ENCODE measurements around the gene GRPEL2.
"Not testable (repeated sequence)": the region's sequence is repeated elsewhere in the genome, so short reads cannot be mapped to it uniquely, and the experiment has no call there.

The GRPEL2 gene

DNA sequence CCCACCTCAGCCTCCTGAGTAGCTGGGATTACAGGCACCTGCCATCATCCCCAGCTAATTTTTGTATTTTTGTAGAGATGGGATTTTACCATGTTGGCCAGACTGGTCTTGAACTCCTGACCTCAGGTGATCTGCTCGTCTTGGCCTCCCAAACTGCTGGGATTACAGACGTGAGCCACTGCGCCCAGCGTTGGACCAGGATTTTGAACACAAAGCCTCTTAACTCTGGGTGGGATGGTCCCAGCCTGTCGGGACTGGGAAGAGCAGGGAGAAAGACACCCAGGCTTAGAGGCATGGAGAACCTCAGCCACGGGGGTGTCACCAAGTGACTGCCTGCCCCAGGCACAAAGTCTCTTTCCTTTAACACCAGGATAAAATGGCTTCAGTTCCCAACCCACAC, 45.8 kb downstream of the GRPEL2 start:
- H3K4me1 ChIP-seq (ENCODE audit: control insufficient read depth in 2 of 2, insufficient read depth in 2 of 2, low read length in 2 of 2); H3K4me3 ChIP-seq (ENCODE audit: low read length in 2 of 2); H3K9me3 ChIP-seq (ENCODE audit: control insufficient read depth in 2 of 2, low read length in 2 of 2); H3K9ac ChIP-seq (ENCODE audit: low read depth in 1 of 2, low read length in 2 of 2); H3K27me3 ChIP-seq (ENCODE audit: control insufficient read depth in 2 of 2, insufficient read depth in 2 of 2, low read length in 2 of 2); H3K36me3 ChIP-seq (ENCODE audit: control insufficient read depth in 2 of 2, insufficient read depth in 2 of 2, low read length in 2 of 2): not testable (repeated sequence)
- H3K27ac ChIP-seq (ENCODE audit: low read depth in 2 of 2, low read length in 2 of 2), result peak overlapping the region in 1 of 2 donors; percentile 7

DNA sequence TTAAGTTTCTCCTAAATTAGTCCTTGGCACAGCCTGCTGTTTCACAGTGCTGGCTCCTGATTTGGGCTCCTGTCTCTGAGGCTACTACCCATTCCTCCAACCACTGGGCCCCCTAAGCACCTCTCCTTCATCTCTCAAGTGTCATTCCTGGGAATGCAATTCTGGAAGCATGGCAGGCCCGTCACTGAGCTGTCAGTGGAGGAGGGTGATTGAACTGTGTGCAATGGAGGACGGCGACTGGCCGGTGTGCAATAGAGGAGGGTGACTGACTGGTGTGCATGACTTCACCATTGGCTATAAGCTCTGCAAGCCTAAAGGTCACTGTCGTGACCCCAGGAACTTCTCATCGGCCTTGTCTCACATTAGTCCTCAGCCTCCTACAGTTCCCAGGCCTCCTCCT, 46.2 kb downstream of the GRPEL2 start:
- H3K27ac ChIP-seq (ENCODE audit: low read depth in 2 of 2, low read length in 2 of 2), result peak overlapping the region in 1 of 2 donors; percentile 7
- H3K9ac ChIP-seq (ENCODE audit: low read depth in 1 of 2, low read length in 2 of 2), result no peak overlapping the region
- no peak overlapping the region for H3K4me3 ChIP-seq (ENCODE audit: low read length in 2 of 2)
- no peaks in the 10 kb centered on the region for H3K27me3 ChIP-seq (ENCODE audit: control insufficient read depth in 2 of 2, insufficient read depth in 2 of 2, low read length in 2 of 2)
- H3K9me3 ChIP-seq (ENCODE audit: control insufficient read depth in 2 of 2, low read length in 2 of 2), result no peaks in the 10 kb centered on the region
- peaks cover 2 to 3% of the 10 kb centered on the region in 2 donors for H3K4me1 ChIP-seq (ENCODE audit: control insufficient read depth in 2 of 2, insufficient read depth in 2 of 2, low read length in 2 of 2)
- H3K36me3 ChIP-seq (ENCODE audit: control insufficient read depth in 2 of 2, insufficient read depth in 2 of 2, low read length in 2 of 2), result no peaks in the 10 kb centered on the region

DNA sequence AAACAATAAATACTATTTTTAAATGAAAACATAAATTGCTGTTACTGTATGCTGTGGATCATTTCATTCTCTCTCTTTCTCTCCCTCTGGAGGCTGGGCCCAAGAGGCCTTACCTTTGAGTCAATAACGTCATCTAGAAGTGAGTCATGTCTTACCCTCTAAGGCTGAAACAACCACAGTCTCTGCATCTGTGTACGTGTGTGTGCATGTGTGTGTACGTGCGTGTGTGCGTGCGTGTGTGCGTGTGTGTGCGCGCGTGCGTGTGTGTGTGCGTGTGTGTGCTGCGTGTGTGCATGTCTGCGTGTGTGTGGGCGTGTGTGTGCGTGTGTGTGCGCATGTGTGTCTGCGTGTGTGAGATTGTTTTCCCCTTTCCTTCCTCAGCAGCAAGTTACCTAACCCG, 47.4 kb downstream of the GRPEL2 start:
- no peaks in the 10 kb centered on the region for H3K27me3 ChIP-seq (ENCODE audit: control insufficient read depth in 2 of 2, insufficient read depth in 2 of 2, low read length in 2 of 2)
- no peaks in the 10 kb centered on the region for H3K9me3 ChIP-seq (ENCODE audit: control insufficient read depth in 2 of 2, low read length in 2 of 2)
- peaks cover 2 to 3% of the 10 kb centered on the region in 2 donors for H3K4me1 ChIP-seq (ENCODE audit: control insufficient read depth in 2 of 2, insufficient read depth in 2 of 2, low read length in 2 of 2)
- no peaks in the 10 kb centered on the region for H3K36me3 ChIP-seq (ENCODE audit: control insufficient read depth in 2 of 2, insufficient read depth in 2 of 2, low read length in 2 of 2)
- no peak overlapping the region for H3K4me3 ChIP-seq (ENCODE audit: low read length in 2 of 2)
- H3K27ac ChIP-seq (ENCODE audit: low read depth in 2 of 2, low read length in 2 of 2), result no peak overlapping the region
- no peak overlapping the region for H3K9ac ChIP-seq (ENCODE audit: low read depth in 1 of 2, low read length in 2 of 2)

- not testable (repeated sequence) for H3K9ac ChIP-seq (ENCODE audit: low read depth in 1 of 2, low read length in 2 of 2); H3K4me3 ChIP-seq (ENCODE audit: low read length in 2 of 2); H3K9me3 ChIP-seq (ENCODE audit: control insufficient read depth in 2 of 2, low read length in 2 of 2); H3K4me1 ChIP-seq (ENCODE audit: control insufficient read depth in 2 of 2, insufficient read depth in 2 of 2, low read length in 2 of 2); H3K36me3 ChIP-seq (ENCODE audit: control insufficient read depth in 2 of 2, insufficient read depth in 2 of 2, low read length in 2 of 2); H3K27me3 ChIP-seq (ENCODE audit: control insufficient read depth in 2 of 2, insufficient read depth in 2 of 2, low read length in 2 of 2); H3K27ac ChIP-seq (ENCODE audit: low read depth in 2 of 2, low read length in 2 of 2)
Measured at GRCh38 chr5:149394996-149395395, 49.7 kb downstream of the GRPEL2 start.

GRCh38 chr5:149397530-149397929, 52.2 kb downstream of the GRPEL2 start:
- H3K27ac ChIP-seq (ENCODE audit: low read depth in 2 of 2, low read length in 2 of 2), result peak overlapping the region in 1 of 2 donors; percentile 25
- no peaks in the 10 kb centered on the region for H3K9me3 ChIP-seq (ENCODE audit: control insufficient read depth in 2 of 2, low read length in 2 of 2)
- H3K36me3 ChIP-seq (ENCODE audit: control insufficient read depth in 2 of 2, insufficient read depth in 2 of 2, low read length in 2 of 2), result no peaks in the 10 kb centered on the region
- H3K4me3 ChIP-seq (ENCODE audit: low read length in 2 of 2), result no peak overlapping the region
- H3K9ac ChIP-seq (ENCODE audit: low read depth in 1 of 2, low read length in 2 of 2), result no peak overlapping the region
- no peaks in the 10 kb centered on the region for H3K27me3 ChIP-seq (ENCODE audit: control insufficient read depth in 2 of 2, insufficient read depth in 2 of 2, low read length in 2 of 2)
- H3K4me1 ChIP-seq (ENCODE audit: control insufficient read depth in 2 of 2, insufficient read depth in 2 of 2, low read length in 2 of 2), result no peaks in the 10 kb centered on the region

DNA sequence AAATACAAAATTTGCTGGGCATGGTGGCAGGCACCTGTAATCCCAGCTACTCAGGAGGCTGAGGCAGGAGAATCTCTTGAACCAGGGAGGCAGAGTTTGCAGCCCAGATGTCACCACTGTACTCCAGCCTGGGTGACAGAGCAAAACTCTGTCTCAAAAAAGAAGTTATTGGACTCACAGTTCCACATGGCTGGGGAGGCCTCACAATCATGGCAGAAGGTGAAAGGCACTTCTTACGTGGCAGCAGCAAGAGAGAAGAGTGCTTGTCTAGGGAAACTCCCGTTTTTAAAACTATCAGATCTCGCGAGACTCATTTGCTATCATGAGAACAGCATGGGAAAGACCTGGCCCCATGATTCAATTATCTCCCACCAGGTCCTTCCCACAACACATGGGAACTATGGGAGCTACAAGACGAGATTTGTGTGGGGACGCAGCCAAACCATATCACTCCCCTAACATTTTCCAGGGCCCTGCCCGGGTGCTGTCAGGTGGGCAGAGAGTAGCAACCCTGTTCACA, 53.5 kb downstream of the GRPEL2 start:
- not testable (repeated sequence) for H3K27ac ChIP-seq (ENCODE audit: low read depth in 2 of 2, low read length in 2 of 2); H3K36me3 ChIP-seq (ENCODE audit: control insufficient read depth in 2 of 2, insufficient read depth in 2 of 2, low read length in 2 of 2); H3K9ac ChIP-seq (ENCODE audit: low read depth in 1 of 2, low read length in 2 of 2); H3K4me1 ChIP-seq (ENCODE audit: control insufficient read depth in 2 of 2, insufficient read depth in 2 of 2, low read length in 2 of 2); H3K9me3 ChIP-seq (ENCODE audit: control insufficient read depth in 2 of 2, low read length in 2 of 2); H3K4me3 ChIP-seq (ENCODE audit: low read length in 2 of 2); H3K27me3 ChIP-seq (ENCODE audit: control insufficient read depth in 2 of 2, insufficient read depth in 2 of 2, low read length in 2 of 2)

DNA sequence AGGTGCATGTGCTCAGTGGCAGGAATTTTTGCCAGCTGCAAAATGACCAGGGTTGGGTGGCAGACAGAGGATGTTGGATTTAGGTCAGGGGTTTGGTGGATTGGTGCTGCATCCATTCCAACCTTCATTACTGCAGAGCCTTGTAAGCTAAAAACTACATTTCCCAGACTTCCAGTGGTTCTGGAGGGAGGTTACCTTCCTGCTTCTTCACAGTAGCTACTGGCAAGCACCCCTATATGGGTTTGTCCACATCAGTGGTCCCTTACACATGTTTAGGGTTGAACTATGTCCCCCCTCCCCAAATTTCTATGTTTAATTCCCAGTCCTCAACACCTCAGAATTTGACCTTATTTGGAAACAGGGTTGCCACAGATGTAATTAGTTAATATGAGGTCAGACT, 54.5 kb downstream of the GRPEL2 start:
- H3K9ac ChIP-seq (ENCODE audit: low read depth in 1 of 2, low read length in 2 of 2), result no peak overlapping the region

DNA sequence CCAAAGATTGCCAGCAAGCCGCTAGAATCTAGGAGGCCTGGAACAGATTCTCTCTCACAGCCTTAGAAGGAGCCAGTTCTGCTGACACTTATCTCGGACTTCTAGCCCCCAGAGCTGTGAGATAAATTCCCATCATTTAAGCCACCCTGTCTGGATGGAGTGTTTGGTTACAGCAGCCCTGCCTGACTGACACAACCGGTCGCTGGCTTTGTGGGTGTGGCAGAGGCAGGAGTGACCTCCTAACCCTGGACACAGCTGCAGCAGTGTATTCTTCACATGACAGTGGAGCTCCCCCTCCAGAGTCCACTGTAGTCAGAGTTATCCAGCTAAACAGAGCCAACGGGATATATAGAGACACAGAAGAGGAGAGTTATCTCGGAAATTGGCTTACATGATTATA, 55.0 kb downstream of the GRPEL2 start:
- peak overlapping the region; percentile 35 to 48 for H3K27ac ChIP-seq (ENCODE audit: low read depth in 2 of 2, low read length in 2 of 2)
- no peak overlapping the region for H3K4me3 ChIP-seq (ENCODE audit: low read length in 2 of 2)
- H3K9ac ChIP-seq (ENCODE audit: low read depth in 1 of 2, low read length in 2 of 2), result no peak overlapping the region
- H3K36me3 ChIP-seq (ENCODE audit: control insufficient read depth in 2 of 2, insufficient read depth in 2 of 2, low read length in 2 of 2), result no peaks in the 10 kb centered on the region
- peaks cover 3 to 4% of the 10 kb centered on the region in 2 donors for H3K4me1 ChIP-seq (ENCODE audit: control insufficient read depth in 2 of 2, insufficient read depth in 2 of 2, low read length in 2 of 2)
- H3K27me3 ChIP-seq (ENCODE audit: control insufficient read depth in 2 of 2, insufficient read depth in 2 of 2, low read length in 2 of 2), result no peaks in the 10 kb centered on the region
- no peaks in the 10 kb centered on the region for H3K9me3 ChIP-seq (ENCODE audit: control insufficient read depth in 2 of 2, low read length in 2 of 2)

More for the DNA sequence above, 54.5 kb downstream of the GRPEL2 start:
- Histone ChIP-seq H3K4me3 (ENCODE audit: low read length in 2 of 2) (no peak overlapping the region), H3K27me3 (ENCODE audit: control insufficient read depth in 2 of 2, insufficient read depth in 2 of 2, low read length in 2 of 2) (no peaks in the 10 kb centered on the region), H3K9me3 (ENCODE audit: control insufficient read depth in 2 of 2, low read length in 2 of 2) (no peaks in the 10 kb centered on the region), H3K27ac (ENCODE audit: low read depth in 2 of 2, low read length in 2 of 2) (peak overlapping the region; percentile 35 to 48), H3K36me3 (ENCODE audit: control insufficient read depth in 2 of 2, insufficient read depth in 2 of 2, low read length in 2 of 2) (no peaks in the 10 kb centered on the region), H3K4me1 (ENCODE audit: control insufficient read depth in 2 of 2, insufficient read depth in 2 of 2, low read length in 2 of 2) (peaks cover under 1 to 3% of the 10 kb centered on the region in 2 donors)

- Histone ChIP-seq H3K9me3 (ENCODE audit: control insufficient read depth in 2 of 2, low read length in 2 of 2) (no peaks in the 10 kb centered on the region), H3K27ac (ENCODE audit: low read depth in 2 of 2, low read length in 2 of 2) (peak overlapping the region in 1 of 2 donors; percentile 48), H3K36me3 (ENCODE audit: control insufficient read depth in 2 of 2, insufficient read depth in 2 of 2, low read length in 2 of 2) (no peaks in the 10 kb centered on the region), H3K4me1 (ENCODE audit: control insufficient read depth in 2 of 2, insufficient read depth in 2 of 2, low read length in 2 of 2) (peaks cover 3 to 4% of the 10 kb centered on the region in 2 donors), H3K27me3 (ENCODE audit: control insufficient read depth in 2 of 2, insufficient read depth in 2 of 2, low read length in 2 of 2) (no peaks in the 10 kb centered on the region), H3K9ac (ENCODE audit: low read depth in 1 of 2, low read length in 2 of 2) (no peak overlapping the region), H3K4me3 (ENCODE audit: low read length in 2 of 2) (no peak overlapping the region)
Measured at GRCh38 chr5:149401051-149401450, 55.8 kb downstream of the GRPEL2 start.

DNA sequence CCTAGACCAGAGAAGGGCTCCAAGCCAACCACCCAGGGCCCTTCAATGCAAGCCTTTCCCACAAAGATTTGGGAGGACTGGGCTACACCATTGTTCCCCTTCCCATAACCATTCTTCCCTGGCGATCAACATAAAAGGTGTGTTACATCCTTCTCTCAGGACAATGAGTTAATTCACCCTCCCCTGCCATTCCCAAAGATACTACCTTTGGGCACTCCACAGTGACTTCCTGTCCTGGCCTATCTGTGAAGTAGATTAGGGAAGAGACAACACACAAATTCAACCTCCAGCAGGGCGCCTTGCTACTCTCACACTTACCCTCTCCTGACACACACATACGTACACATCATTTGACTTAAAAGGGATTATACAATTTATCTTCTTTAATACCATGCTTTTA, 57.0 kb downstream of the GRPEL2 start:
- H3K27me3 ChIP-seq (ENCODE audit: control insufficient read depth in 2 of 2, insufficient read depth in 2 of 2, low read length in 2 of 2), result no peaks in the 10 kb centered on the region
- no peak overlapping the region for H3K27ac ChIP-seq (ENCODE audit: low read depth in 2 of 2, low read length in 2 of 2)
- H3K9me3 ChIP-seq (ENCODE audit: control insufficient read depth in 2 of 2, low read length in 2 of 2), result no peaks in the 10 kb centered on the region
- no peak overlapping the region for H3K4me3 ChIP-seq (ENCODE audit: low read length in 2 of 2)
- H3K4me1 ChIP-seq (ENCODE audit: control insufficient read depth in 2 of 2, insufficient read depth in 2 of 2, low read length in 2 of 2), result peaks cover 3 to 4% of the 10 kb centered on the region in 2 donors
- H3K9ac ChIP-seq (ENCODE audit: low read depth in 1 of 2, low read length in 2 of 2), result no peak overlapping the region
- H3K36me3 ChIP-seq (ENCODE audit: control insufficient read depth in 2 of 2, insufficient read depth in 2 of 2, low read length in 2 of 2), result no peaks in the 10 kb centered on the region
